AML-193 (cell line): ENCODE measurements around the gene DIRAS1.
"Not testable (repeated sequence)": the region's sequence is repeated elsewhere in the genome, so short reads cannot be mapped to it uniquely, and the experiment has no call there.

Experiments used
- DNase-seq, 2 experiments: peaks; one replicate each; lab custom pipeline; 2025; lab: John Stamatoyannopoulos, UW

The DIRAS1 gene

GRCh38 chr19:2711172-2711874, 9.8 kb downstream of the DIRAS1 start:
- no peak for DNase-seq

DNA sequence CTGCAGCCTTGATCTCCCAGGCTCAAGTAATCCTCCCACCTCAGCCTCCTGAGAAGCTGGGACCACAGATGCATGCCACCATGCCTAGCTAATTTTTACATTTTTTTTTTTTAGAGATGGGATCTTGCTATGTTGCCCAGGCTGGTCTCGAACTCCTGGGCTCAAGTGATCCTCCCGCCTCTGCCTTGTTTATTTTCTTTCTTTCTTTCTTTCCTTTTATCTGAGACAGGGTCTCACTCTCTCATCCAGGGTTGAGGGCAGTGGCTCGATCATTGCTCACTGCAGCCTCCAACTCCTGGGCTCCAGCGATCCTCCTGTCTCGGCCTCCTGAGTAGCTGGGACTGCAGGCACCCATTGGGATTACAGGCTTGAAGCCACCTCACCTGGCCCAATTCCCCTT, 14.9 kb downstream of the DIRAS1 start:
- no peak for DNase-seq

DNA sequence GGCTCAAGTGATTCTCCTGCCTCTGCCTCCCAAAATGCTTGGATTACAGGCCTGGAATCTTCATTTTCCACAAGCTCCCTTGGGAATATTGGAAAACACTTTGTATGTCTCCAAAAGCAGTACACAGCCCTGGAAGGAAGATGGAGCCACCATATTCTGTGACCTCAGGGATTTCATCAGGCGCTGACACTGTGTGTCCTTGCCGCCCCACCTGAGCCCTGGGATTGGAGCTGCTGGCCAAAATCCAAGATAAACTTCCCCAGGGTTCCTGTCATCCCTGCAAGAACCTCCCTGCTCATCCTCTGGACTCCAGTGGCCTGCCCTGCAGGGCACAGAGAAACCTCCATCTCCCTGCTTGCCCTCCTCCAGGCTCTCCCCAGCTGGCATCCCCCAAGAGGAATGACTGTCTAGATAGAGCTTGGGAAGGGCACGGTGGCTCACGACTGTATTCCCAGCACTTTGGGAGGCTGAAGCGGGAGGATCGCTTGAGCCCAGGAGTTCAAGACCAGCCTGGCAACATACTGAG, 17.4 kb downstream of the DIRAS1 start:
- no peak for DNase-seq

DNA sequence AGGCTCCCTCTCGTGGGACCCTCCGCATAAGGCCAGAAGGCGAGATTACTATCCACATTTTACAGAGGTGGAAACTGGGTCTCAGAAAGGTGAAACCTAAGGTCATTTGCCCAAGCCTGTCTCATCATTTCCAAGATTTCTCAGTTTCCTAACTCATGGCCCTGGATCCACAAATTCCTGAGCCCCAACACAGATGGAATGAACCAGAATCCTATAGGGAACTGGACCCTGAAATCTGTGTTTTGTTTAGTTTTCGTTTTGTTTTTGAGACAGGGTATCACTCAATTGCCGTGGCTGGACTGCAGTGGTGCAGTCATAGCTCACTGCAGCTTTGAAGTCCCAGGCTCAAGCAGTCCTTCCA, 18.1 kb downstream of the DIRAS1 start:
- DNase-seq: no peak

GRCh38 chr19:2702170-2703076, 18.7 kb downstream of the DIRAS1 start, which contains the start of gene GNG7:
TSS of gene GNG7 (minus strand) at chr19:2702694. CDS start at chr19:2520688, 182,006 bp downstream.
- DNase-seq: peak; percentile 73 to 79

DNA sequence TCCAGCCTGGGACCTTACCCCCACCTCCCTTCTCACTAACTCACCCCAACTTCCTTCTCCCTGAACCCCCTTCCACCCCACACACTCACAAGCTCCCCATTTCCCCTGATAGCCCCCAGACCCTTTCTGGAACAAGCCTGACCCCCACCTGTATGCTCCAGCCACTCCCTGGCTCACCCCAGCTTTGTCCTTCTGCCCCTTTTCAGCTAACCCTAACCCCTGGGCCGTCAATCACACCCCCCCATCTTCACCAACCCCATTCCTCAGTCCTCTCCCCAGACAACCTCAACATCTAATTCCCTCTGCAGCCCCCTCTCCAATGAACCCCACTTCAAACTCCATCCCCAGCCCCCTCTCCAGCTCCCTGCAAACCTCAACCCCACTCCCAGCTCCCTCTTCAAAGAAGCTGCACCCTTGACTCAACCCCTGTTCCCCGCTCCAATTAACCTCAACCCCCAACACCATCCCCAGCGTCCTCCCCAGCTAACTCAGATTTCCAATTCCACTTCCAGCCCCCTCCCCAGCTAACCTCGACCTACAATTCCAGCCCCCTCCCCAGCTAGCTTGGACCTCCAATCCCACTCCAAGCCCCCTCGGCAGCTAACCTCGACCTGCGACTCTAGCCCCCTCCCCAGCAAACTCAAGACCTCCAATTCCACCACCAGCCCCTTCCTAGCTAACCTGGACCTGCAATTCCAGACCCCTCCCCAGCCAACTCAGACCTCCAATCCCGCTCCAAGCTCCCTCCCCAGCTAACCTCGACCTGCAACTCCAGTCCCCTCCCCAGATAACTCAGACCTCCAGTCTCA, 19.6 kb downstream of the DIRAS1 start:
- DNase-seq: no peak

DNA sequence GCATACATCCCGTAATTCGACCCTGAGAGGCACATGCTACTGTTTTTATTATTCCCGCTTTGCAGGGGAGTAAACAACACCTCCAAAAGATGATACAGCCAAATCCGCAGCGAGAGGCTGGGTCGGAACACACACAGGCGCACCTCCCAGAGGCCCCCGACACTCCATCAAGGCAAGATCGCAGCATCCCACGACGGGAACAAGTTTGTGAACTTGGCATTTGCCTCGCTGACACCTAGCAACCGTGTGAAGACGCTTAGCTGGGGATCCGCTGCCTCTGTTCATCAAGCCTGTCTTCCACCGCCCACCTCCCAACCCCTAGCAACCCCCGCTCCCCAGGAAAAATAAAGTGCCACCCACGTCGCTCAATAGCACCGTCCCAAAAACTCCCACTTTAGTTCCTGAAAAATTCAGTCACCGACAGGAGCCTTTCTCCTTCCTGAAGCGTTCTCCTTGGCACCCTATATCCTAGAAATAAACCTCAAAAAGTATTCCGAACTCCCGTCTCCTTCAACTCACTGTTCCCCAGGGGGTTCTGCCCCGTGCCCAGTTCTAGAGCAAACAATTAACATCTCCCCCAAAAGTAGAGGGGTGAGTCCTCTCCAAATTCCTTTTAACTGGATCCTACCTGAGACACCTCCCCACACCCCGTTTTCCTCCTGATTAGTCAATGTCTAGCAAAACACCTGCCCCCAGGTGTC, 20.4 kb downstream of the DIRAS1 start:
- DNase-seq: no peak

- DNase-seq: no peak
Observed at GRCh38 chr19:2699413-2700140, 21.6 kb downstream of the DIRAS1 start.

- no peak for DNase-seq
Observed at GRCh38 chr19:2694196-2694595, 27.0 kb downstream of the DIRAS1 start.

DNA sequence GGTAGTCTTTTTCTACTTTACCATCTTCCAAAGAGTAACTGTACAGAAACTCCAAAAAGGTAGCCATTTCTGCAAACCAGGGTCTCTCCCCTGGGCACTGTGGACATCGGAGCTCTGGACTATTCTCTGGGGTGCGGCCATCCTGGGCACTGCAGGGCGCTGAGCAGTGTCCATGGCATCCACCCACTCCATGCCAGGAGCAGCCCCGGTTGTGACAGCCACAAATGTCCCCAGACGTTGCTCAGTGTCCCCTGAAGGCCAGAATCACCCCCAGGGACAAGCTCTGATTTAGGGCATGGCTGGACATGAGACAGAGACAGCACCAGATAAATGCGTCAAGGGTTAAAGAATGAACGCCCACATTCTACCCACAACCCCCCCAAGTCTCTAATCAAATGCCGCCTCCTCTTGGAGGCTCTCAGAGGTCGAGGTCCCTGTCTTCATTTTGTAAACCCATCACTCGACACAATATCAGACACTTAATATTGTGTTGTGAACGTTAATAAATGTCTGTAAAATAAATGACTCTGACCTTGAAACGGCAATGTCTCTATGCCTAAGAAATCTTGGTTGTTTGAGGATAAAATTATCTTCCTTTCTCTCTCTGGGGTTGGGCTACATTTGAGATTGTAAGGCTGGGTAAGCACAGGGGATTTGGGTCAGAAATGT, 27.5 kb downstream of the DIRAS1 start:
- DNase-seq: no peak

DNA sequence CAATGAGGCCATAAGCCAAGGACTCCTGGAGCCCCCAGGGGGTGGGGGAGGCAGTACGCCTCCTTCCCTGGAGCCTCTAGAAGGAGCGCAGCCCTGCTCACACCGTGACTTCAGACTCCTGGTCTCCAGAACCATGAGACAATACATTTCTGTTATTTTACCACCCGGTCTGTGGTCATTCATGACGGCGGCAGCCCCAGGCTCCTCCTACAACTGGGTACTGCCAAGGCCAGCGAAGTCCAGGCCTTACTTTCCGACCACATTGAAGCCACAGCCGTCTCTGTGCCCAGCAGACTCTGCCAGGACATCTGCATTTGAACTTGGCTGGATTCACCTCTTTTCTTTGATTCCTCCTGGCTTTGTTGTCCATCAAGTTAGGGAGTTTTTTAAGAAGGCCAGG, 29.2 kb downstream of the DIRAS1 start:
- no peak for DNase-seq

DNA sequence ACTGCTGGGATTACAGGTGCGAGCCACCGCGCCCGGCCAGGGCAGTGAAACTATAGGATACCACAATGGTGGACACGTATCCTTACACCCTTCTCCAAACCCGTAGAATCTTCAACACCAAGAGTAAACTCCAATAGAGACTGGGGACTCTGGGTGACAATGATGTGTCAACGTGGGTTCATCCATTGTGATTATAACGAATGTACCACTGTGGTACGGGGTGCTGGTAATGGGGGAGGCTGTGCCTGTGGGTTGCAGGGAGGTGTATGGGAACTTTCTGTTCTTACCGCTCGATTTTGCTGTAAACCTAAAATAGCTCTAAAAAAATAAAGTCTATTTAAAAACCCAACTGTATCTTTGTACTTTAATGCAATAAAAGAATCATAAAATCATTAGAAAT, 30.3 kb downstream of the DIRAS1 start:
- no peak for DNase-seq

- DNase-seq: no peak
Observed at GRCh38 chr19:2686360-2686759, 34.8 kb downstream of the DIRAS1 start.

DNA sequence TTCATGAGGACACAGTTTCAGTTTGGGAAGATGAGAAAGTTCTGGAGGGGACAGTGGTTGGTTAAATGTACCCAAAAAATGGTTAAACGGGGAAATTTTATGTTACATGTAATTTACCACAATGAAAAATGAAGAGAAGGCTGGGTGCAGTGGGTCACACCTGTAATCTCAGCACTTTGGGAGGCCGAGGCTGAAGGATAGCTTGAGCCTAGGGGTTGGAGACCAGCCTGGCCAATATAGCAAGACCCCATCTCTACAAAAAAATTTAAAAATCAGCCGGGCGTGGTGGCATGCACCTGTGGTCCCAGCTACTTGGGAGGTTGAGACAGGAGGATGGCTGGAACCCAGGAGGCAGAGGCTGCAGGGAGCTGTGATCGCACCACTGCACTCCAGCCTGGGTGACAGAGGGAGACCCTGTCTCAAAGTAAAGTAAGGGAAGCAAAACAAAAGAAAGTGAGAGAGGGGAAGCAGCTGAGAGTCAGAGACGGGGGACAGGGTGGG, 35.9 kb downstream of the DIRAS1 start:
- DNase-seq: no peak

DNA sequence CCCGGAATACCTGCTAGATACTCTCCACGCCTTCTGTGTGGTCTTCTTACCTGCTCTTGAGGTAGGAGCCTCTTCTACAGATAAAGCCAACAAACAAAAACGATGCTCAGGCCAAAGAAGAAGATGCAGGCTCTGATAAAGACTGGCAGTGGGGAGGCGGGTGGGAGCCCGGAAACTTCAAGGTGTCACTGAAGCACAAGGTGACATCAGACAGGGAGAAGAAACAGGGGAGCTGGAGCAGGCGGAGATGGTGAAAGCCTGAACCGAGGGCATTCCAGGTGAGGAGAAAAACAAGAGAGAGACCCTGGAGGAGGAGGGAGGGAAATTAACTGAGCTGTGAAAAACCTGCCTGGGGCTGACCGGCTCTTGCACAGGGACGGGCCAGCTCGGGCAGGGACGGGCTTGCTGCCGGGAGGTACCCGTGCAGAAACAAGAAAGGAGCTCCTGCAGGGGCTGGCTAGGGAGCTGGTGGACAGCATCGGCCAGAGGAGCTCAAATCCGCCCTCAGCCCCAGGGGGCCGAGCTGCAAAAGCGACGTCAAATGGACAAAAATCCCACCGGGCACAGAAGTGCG, 37.7 kb downstream of the DIRAS1 start:
- no peak for DNase-seq

- DNase-seq: no peak
Observed at GRCh38 chr19:2680808-2681207, 40.4 kb downstream of the DIRAS1 start.

DNA sequence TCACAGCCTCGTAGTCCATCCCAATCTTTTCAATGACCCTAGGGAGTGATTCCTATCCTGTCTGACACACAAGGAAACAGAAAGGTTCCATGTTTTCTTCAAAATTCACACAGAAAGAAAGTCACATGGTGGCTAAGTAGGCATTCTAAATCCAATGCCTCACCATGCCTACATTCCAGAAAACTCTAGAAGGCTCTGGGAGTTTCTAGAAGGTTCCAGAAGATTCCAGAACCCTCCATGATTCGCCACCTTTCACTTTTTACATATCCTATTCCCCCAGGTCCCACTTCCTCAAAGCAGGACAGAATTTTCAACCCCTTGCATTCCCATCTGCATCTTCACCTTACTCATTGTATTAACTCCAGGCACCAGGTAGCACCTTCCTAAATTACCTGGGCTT, 41.7 kb downstream of the DIRAS1 start:
- no peak for DNase-seq

DNA sequence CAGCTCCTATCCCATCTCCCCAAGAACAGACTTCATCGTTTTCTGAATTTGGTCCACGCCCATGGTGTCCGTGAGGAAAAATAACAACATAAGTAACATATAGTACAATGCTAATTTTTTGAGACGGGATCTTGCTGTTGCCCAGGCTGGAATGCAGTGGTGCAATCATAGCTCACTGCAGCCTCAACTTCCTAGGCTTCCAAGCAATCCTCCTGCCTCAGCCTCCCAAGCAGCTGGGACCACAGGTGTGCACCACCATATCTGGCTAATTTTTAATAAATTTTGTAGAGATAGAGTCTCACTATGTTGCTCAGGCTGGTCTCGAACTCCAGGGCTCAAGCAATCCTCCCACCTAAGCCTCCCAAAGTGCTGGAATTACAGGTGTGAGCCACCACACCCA, 42.2 kb downstream of the DIRAS1 start:
- not testable (repeated sequence) for DNase-seq

- DNase-seq: no peak
Observed at GRCh38 chr19:2678044-2678671, 43.0 kb downstream of the DIRAS1 start.
